ENCODE measurements around the gene NUDCD2.

NUDCD2 gene

DNA sequence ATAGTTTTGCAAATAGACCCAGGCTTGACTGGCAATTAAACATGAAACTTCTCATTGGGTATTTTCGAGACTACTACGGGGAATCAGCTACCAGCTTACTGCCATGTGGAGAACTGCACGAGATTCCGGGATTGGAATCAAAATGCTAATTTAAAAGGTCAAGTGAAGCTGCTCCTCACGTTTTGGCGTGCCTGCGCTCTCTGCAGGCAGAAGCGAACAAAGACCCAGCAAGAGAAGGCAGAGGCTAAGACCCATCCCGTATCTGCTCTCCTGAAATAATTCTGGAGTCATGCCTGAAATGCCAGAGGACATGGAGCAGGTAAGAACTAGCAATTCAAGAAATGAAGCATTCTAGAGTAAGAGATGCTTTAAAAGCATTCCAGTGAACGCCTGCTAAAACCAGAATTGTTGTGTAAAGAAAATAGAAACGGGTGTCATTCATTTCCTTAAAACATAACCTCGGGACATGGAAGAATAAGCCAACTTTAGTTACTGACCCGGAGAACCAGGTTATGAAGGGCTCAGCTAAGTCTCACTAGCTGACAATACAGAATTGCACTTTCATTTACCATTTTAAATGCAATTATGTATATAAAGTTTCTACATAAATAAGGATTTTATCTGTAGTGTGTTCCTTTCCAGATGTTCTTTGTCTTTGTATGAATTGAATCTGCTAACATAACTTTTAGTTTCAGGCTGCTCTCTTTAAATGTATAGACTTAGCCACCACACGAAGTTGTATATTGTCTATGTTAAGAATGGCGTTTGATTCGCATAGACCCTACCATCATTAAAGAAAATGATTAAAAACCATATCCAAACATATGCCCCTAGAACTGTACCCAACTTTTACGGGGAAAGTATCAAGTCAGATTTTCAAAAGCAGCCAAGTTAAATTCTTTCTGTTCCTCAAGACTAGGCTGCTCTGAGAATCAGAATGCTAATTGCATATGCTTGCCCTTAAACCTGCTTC, 43.5 kb upstream of the NUDCD2 start:
- TF ChIP-seq RAD21 (IDR thresholded peaks at IDR 0.05; ENCODE audit: low read depth) (no peak), YY1 (IDR thresholded peaks at IDR 0.05; ENCODE audit: low read depth) (no peak), CREB1 (IDR thresholded peaks at IDR 0.05; ENCODE audit: low read depth) (no peak)
- TF ChIP-seq, protein P1, sequence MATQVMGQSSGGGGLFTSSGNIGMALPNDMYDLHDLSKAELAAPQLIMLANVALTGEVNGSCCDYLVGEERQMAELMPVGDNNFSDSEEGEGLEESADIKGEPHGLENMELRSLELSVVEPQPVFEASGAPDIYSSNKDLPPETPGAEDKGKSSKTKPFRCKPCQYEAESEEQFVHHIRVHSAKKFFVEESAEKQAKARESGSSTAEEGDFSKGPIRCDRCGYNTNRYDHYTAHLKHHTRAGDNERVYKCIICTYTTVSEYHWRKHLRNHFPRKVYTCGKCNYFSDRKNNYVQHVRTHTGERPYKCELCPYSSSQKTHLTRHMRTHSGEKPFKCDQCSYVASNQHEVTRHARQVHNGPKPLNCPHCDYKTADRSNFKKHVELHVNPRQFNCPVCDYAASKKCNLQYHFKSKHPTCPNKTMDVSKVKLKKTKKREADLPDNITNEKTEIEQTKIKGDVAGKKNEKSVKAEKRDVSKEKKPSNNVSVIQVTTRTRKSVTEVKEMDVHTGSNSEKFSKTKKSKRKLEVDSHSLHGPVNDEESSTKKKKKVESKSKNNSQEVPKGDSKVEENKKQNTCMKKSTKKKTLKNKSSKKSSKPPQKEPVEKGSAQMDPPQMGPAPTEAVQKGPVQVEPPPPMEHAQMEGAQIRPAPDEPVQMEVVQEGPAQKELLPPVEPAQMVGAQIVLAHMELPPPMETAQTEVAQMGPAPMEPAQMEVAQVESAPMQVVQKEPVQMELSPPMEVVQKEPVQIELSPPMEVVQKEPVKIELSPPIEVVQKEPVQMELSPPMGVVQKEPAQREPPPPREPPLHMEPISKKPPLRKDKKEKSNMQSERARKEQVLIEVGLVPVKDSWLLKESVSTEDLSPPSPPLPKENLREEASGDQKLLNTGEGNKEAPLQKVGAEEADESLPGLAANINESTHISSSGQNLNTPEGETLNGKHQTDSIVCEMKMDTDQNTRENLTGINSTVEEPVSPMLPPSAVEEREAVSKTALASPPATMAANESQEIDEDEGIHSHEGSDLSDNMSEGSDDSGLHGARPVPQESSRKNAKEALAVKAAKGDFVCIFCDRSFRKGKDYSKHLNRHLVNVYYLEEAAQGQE (IDR thresholded peaks at IDR 0.05; ENCODE audit: low read depth): no peak

DNA sequence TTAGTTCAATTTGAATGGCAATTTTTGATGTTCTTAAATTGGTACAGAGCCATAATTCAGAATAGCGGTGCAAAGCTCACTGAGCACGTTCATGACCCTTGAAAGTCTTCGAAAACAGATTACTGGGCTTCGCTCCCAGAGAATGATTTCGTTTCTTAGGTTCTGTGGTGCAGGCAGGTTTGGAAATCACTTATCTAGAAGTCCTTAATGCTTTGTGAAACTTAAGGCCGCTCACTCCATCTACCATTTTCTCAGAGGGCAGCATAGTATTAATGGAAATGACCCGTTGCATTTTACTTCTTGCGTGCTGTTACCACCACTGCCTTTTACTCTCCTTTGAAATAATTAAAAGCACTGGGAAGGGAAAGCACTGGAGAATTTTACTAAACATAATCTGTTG, 42.6 kb upstream of the NUDCD2 start:
- no peak for TF ChIP-seq TAF1 (IDR thresholded peaks at IDR 0.05; ENCODE audit: low read depth)
- TF ChIP-seq CEBPB (IDR thresholded peaks at IDR 0.05): no peak
- TF ChIP-seq TCF12 (IDR thresholded peaks at IDR 0.05; ENCODE audit: low read depth): no peak
- no peak for TF ChIP-seq FOXM1 (IDR thresholded peaks at IDR 0.05; ENCODE audit: borderline replicate concordance, low read depth)
- TF ChIP-seq NFIC (IDR thresholded peaks at IDR 0.05): no peak
- no peak for TF ChIP-seq YY1 (IDR thresholded peaks at IDR 0.05; ENCODE audit: low read depth)

- TF ChIP-seq YY1 (IDR thresholded peaks at IDR 0.05; ENCODE audit: low read depth) (no peak), TAF1 (IDR thresholded peaks at IDR 0.05; ENCODE audit: low read depth) (no peak), RAD21 (IDR thresholded peaks at IDR 0.05; ENCODE audit: low read depth) (no peak), MAX (IDR thresholded peaks at IDR 0.05) (no peak), TCF12 (IDR thresholded peaks at IDR 0.05; ENCODE audit: low read depth) (no peak), CREB1 (IDR thresholded peaks at IDR 0.05; ENCODE audit: low read depth) (no peak), ZBTB7A (IDR thresholded peaks at IDR 0.05; ENCODE audit: low read depth) (no peak), EP300 (IDR thresholded peaks at IDR 0.05; ENCODE audit: borderline replicate concordance) (no peak), NFIC (IDR thresholded peaks at IDR 0.05) (no peak), CEBPB (IDR thresholded peaks at IDR 0.05) (no peak), TEAD4 (IDR thresholded peaks at IDR 0.05) (no peak), EGR1 (IDR thresholded peaks at IDR 0.05) (no peak)
- TF ChIP-seq, protein P2, sequence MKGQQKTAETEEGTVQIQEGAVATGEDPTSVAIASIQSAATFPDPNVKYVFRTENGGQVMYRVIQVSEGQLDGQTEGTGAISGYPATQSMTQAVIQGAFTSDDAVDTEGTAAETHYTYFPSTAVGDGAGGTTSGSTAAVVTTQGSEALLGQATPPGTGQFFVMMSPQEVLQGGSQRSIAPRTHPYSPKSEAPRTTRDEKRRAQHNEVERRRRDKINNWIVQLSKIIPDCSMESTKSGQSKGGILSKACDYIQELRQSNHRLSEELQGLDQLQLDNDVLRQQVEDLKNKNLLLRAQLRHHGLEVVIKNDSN (IDR thresholded peaks at IDR 0.05): no peak
- TF ChIP-seq, protein P1 (IDR thresholded peaks at IDR 0.05; ENCODE audit: low read depth): no peak
These were observed 39.0 kb upstream of the NUDCD2 start for GRCh38 chr5:163498886-163499285.

DNA sequence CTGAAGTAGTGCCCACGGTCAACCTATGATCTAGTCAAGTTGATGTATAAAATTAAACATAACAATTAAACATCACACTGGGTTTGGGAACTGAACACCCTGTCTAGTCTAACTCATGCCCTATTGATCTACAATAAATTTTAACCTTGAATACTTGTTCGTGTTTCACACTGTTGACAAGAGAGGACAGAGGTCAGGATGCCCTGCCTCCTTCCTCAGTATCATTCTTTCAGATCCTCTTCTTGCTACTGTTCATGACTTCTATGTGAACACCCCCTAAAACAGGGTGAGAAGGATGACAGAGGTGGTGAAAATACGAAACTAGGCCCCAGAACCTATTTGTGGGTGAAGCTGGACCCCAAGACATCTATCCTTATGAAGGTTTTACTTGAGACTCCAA, 37.4 kb upstream of the NUDCD2 start:
- TF ChIP-seq TCF12 (IDR thresholded peaks at IDR 0.05; ENCODE audit: low read depth): no peak
- TF ChIP-seq, protein P1 (IDR thresholded peaks at IDR 0.05; ENCODE audit: low read depth): no peak
- no peak for TF ChIP-seq ZBTB7A (IDR thresholded peaks at IDR 0.05; ENCODE audit: low read depth)
- TF ChIP-seq MAX (IDR thresholded peaks at IDR 0.05): no peak
- no peak for TF ChIP-seq EGR1 (IDR thresholded peaks at IDR 0.05)
- no peak for TF ChIP-seq TAF1 (IDR thresholded peaks at IDR 0.05; ENCODE audit: low read depth)
- TF ChIP-seq FOXM1 (IDR thresholded peaks at IDR 0.05; ENCODE audit: borderline replicate concordance, low read depth): no peak

DNA sequence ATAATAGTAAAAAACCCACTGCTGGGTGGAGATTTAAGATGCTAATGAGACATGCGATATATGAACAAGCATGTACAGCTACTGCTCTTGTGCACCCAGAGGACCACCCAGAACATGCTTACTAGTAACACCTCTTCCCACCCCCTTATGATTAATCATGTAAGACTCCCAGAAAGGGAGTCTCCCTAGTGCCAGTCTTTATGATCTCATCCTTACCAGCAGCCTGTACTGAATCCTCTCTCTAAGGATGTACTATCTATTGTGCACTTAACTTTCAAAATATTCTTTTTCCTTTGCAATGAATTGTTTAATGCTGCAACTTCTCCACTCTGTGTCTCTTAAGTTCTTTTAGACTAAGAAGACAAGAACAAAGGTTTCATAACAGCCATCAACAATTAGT, 36.4 kb upstream of the NUDCD2 start:
- no peak for TF ChIP-seq EGR1 (IDR thresholded peaks at IDR 0.05)
- no peak for TF ChIP-seq FOXM1 (IDR thresholded peaks at IDR 0.05; ENCODE audit: borderline replicate concordance, low read depth)
- TF ChIP-seq YY1 (IDR thresholded peaks at IDR 0.05; ENCODE audit: low read depth): no peak
- TF ChIP-seq CEBPB (IDR thresholded peaks at IDR 0.05): no peak

All from Ishikawa (cell line).